GM19324 (cell line): Measurements from ENCODE around the gene LGALS12.

ENCODE experiments used
- ATAC-seq: cut with Tn5 transposase; IDR thresholded peaks from one replicate; pipeline ENCODE4 v1.9.1; 2021; ENCODE audit warnings: mild to moderate bottlenecking, moderate library complexity; ENCODE audit not compliant: unreplicated experiment, low FRiP score

The LGALS12 gene

DNA sequence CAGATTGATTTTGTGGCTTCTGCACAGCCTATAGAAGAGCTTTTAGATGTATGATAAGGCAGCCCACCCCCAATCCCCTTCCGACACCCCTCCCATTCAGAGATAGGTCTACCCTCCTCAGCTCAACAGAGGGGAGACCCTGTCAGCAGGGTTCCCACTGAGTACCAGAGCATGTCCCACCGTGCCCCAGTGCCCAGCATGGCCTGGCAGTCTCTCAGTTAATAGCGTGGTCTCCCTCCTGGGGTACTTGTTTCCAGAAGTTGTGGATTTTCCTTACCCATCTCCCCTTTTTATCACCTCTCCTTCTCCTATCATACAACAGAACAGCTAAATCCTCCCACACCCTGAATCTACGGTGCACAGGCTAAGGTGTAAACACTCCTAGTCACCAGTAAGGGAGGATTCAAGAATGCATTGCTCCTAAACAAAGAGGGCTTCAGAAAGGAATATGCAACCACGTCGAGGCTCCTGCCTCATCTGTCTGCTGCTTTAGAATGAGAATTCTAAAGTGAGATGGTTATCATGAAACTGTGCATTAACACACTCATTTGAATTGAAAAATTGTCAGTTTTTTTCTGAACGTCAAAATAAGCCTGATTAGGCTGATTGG, 50.6 kb downstream of the LGALS12 start:
- ATAC-seq = no peak

DNA sequence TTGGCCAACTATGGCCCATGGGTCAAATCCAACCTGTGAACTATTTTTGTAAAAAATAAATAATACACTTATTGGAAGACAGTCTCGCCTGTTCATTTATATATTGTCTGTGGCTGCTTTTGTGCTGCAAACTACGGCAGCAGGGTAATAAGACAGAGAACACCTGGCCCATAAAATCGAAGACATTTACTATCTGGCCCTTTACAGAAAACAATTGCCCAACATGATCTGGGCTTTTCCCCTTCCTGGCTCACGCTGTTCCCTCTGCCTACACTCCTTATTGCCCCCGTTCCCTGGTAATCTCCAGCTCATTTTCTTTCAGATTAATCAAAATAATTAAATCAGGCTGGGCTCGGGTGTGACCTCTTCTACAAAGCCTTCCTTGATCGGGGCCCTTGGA, 51.7 kb downstream of the LGALS12 start:
- ATAC-seq = no peak

DNA sequence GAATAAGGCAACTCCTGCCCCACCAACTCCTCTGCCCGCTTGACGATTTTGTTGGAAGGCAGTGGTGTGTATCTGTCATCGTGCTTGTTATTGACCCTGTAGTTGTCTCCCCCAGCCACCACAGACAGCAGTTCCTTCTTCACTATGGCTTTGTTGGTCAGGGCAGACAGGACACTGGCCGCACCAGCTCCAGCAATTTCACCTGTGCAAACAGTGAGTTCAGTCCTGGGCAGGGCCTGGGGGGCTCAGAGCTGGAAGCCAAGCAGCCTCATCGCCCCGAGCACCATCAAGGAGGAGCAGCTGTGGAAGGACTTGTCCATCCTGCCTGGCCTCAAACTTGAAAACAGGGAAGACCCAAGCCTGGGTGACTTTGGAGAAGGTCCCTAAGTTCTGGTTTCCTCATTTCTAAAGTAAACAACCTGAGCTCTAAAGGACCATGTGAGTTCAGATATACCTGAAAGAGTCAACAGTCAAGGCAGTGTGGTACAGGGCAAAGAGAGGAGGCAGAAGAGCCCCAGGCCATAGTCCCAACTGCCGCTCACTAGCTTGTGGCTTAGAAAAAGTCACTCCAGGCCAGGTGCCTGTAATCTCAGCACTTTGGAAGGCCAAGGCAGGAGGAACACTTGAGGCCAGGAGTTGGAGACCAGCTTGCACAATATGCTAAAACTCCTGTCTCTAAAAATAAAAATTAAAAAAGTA, 52.7 kb downstream of the LGALS12 start:
- ATAC-seq = no peak

DNA sequence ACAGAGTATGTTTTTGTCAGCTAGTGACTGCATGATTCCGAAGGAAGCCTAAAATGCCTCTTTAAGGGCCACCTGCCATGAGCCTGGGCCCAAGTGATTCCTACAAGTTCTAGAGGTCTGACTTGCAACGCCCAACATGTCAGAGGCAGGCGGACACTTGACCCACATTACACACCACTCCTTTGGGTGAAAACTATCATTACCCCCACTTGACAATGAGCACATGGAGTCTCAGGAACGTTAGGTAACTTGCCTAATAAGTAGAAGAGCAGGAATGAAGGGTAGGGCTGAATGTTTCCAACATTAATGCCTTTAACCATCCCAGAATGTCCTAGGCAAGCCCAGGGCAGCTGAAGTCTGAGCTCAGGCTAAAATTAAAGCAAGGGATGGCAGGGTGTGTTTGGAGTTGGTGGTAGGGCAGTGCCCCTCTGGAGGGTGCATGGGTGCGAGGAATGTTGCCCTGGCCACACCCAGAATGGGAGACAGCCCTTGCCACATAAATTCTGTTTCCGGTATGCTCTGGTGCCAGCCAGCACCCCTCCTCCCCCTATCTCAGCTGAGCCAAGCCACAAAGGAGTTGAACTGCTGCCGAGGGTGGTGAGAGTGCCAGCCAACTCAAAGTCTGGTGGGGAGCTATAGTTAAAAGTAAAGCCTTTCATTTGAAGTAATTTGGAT, 54.8 kb downstream of the LGALS12 start:
- no peak for ATAC-seq

DNA sequence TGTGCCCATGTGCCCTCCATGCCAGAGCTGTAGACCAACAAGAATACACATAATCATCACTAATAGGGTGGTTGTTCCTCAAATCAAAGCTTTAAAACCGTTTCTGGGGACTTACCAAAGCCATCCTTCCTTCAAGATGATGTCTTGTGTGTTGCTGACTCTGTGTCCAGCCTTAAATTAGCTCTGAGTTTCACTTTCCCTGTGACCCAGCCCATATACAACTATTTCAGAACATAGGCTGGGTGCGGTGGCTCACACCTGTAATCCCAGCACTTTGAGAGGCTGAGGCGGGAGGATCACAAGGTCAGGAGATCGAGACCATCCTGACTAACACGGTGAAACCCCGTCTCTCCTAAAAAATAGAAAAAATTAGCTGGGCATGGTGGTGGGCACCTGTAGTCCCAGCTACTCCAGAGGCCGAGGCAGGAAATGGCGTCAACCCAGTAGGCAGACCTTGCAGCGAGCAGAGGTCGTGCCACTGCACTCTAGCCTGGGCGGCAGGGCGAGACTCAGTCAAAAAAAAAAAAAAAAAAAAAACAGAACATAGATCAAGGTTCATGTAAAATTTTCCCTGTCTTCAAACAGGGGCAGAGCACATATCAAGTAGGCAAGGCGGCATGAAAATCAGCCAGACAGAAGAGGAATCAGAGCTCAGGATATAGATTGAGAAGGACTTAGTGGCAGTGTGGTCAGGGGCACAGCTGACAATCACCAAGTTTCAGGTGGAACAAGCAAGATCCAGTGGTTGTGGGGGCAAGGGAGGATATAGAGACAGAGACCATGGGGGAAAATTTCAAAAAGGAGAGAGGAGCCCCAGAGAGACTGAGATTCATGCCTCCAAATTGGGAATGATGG, 57.5 kb downstream of the LGALS12 start, which contains the start of gene PLAAT2:
TSS of gene PLAAT2 (minus strand) at position 179 of the 855 bp plus-strand sequence. CDS start at position 124, 55 bp downstream.
- no peak for ATAC-seq

DNA sequence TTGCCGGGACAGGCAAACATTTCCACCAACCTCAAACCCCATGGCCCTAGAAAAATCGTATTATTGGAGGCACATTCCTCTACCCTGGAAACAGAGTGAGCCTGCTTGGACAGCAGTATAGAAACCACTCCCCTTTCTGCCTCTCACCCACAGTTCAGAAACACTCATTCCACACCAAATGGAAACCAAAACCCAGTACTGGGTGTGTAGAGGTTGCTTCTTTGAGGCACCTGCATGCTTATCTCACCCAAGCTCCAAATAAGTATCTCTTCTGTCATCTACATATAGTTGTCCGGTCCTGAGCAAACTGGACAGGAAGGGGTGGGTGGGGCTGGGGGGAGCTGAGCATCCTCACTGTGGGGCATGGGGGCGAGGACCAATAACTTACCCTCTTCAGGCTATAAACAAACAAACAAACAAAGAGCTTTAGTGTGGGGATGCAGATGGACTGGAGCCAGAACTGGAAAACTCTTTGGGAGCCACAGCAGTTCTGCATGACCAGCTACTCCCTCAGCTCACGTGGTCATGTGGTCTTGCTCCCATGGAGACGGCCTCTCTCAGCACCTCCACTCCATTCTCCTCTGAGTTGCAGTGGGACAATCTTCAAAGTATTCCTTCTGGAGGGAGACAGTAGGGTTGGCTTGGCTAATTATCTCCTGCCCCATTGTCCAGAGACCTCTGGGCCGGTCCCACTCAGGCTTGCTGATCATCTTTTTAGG, 58.3 kb downstream of the LGALS12 start:
- peak; percentile 68 for ATAC-seq

DNA sequence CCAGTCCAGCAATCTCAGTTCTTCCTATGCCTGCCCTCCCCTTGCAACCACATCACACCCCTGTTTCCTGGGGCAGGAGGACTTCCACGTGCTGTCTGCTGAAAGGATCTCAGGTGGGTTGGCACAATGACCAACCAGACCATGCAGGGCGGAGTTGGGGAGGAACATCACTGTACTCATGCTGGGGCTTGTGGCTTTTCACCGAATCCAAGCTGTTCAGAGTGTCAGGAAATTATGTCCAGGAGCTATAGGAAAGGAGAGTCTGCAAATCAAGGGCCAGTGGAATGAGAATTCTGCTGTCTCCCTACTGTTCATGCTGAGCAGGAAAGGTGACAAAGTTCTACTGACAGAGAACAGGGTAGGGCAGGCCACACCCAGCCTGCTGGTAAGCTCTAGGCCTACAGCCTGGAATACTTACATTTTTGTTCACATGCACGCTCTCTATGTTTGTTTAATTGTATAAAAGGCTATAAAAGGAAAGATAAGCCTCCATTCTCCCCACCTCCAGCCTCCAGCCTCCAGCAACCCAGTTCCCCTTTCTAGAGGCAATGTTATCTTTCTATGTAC, 59.0 kb downstream of the LGALS12 start:
- ATAC-seq = no peak
